SJCRH30 (cell line): ENCODE measurements around the gene VCL. TPM values are rescaled to one million over a fixed set of nuclear protein-coding genes. Genes with fewer than 3 reads are reported as not detected.

Experiments used
- DNase-seq, 2 experiments: peaks; one replicate each; pipeline ENCODE4 v3.0.0-alpha.2; 2015 to 2020
- H3K27ac ChIP-seq: fragments of 250-450 bp; sonication (Bioruptor Pico); 2 replicates; pipeline ENCODE4 v1.5.1; 2020; ENCODE audit warnings: mild to moderate bottlenecking, moderate library complexity
- H3K27me3 ChIP-seq: fragments of 250-450 bp; sonication (Bioruptor Pico); 2 replicates; pipeline ENCODE4 v1.5.1; 2020; ENCODE audit warnings: mild to moderate bottlenecking, moderate library complexity
- H3K36me3 ChIP-seq: fragments of 250-450 bp; sonication (Bioruptor Pico); 2 replicates; pipeline ENCODE4 v1.5.1; 2020; ENCODE audit warnings: mild to moderate bottlenecking, moderate library complexity
- H3K4me1 ChIP-seq: fragments of 250-450 bp; sonication (Bioruptor Pico); 2 replicates; pipeline ENCODE4 v1.5.1; 2020; ENCODE audit warnings: mild to moderate bottlenecking, moderate library complexity
- H3K4me3 ChIP-seq: fragments of 250-450 bp; sonication (Bioruptor Pico); 2 replicates; pipeline ENCODE4 v1.5.1; 2020; ENCODE audit warnings: mild to moderate bottlenecking, moderate library complexity
- H3K9me3 ChIP-seq: fragments of 250-450 bp; sonication (Bioruptor Pico); replicated peaks from 2 replicates; pipeline ENCODE4 v1.5.1; 2020; ENCODE audit warnings: mild to moderate bottlenecking, moderate library complexity
- total RNA-seq: library from RNA; depleted of rRNA; stranded (reverse); fragments of >200 nt; shearing (Covaris generic); gene quantifications from 2 replicates; pipeline ENCODE4 v1.2.3, GENCODE V29; 2014

Gene VCL
- total RNA-seq, 1 experiment from 2014 or later: 48.1 TPM

- peak; percentile 63 to 69 for DNase-seq
- Histone ChIP-seq H3K27ac (no peak overlapping the region; the same call in 1 of the 2 replicates), H3K4me1 (peaks cover 42% of the 10 kb centered on the region), H3K9me3 (no peaks in the 10 kb centered on the region), H3K36me3 (peaks cover 7% of the 10 kb centered on the region), H3K4me3 (no peak overlapping the region), H3K27me3 (no peaks in the 10 kb centered on the region)
These were observed 80.1 kb downstream of the VCL start for GRCh38 chr10:74078037-74078436.

DNA sequence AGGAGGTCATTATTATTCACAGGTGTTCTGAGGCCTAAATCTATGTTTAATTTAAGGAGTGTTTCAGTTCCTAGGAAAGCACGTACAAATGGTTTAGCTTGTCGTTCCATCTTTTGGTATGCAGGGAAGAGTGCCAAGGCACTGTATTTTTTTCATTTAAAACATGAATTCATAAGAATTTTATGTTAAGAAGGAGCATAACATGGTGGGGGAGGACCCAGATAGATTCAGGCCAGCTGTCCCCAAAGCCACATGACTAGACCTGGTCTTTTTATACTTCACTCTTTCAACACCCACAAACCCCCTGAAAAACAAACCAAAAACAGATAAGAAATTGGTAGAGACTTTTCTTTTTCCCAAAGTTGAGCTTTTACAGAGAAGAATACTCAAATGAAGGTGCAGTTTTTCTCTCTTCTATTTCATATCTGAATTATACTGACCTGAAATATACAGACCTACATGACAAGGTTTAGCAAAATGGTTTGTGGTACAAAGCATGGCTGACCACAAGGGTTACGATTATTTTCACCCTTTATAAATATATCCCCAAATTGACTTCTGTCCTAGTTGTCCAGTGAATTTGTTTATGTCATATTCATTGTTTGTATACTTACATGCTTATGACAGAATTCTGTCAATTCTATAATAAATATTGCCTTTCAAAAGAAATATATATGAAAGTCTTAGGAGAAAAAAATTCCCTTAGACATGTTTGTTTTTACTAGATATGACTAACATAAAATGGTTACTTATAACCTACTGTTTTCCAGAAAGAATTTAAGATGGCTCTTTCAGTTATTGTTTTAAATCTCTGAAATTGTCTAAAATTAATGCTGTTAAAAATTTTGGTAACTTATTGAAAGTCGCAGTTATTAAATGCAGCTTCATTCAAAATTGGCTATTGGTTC is 81.4 kb downstream of the VCL start:
- Histone ChIP-seq H3K36me3 (peaks cover 2% of the 10 kb centered on the region; the same call in 1 of the 2 replicates), H3K4me3 (no peak overlapping the region), H3K4me1 (peaks cover 40% of the 10 kb centered on the region), H3K27me3 (no peaks in the 10 kb centered on the region), H3K9me3 (no peaks in the 10 kb centered on the region), H3K27ac (no peak overlapping the region)
- DNase-seq: peak in 1 of 2 experiments; percentile 28

DNA sequence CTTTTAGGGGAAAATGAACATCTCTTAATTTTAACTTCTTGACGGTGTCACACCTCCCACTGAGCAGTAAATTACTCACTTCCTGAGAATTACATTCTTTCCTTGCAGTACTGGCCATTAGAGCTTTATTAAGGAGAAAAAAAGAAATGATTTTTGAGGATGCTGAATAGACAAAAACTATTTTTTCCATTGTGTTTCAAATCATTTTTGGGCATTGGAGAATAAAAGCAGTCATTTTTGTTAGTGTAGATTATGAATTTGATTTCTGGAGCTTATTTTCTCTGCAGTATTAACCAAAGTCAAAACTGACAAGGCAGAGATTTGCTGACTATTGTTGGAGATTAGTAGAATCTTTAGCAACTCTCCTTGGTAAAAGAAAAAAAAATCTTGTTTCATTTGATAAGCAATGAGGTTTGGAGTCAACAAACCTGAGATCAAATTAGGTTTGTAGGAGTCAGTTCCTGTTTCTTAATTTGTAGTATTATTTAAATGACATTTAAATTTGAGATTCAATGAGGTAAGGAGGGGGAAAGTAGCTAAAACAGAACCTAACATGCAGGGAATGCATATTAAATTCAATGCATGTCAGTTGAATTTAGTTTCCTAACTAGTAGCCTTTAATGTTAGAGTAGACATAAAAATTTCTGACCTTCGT is 82.1 kb downstream of the VCL start:
- no peak overlapping the region for H3K27ac ChIP-seq
- no peak overlapping the region for H3K4me3 ChIP-seq
- H3K36me3 ChIP-seq: peaks cover 5% of the 10 kb centered on the region; the same call in 1 of the 2 replicates
- H3K4me1 ChIP-seq: peaks cover 40% of the 10 kb centered on the region
- no peaks in the 10 kb centered on the region for H3K27me3 ChIP-seq
- no peak for DNase-seq
- no peaks in the 10 kb centered on the region for H3K9me3 ChIP-seq

- Histone ChIP-seq H3K4me3 (no peak overlapping the region), H3K9me3 (no peaks in the 10 kb centered on the region), H3K4me1 (peaks cover 40% of the 10 kb centered on the region), H3K27ac (no peak overlapping the region), H3K36me3 (peaks cover 6% of the 10 kb centered on the region; the same call in 1 of the 2 replicates), H3K27me3 (no peaks in the 10 kb centered on the region)
- peak; percentile 63 to 88 for DNase-seq
These were observed 83.4 kb downstream of the VCL start for GRCh38 chr10:74081192-74081803.

DNA sequence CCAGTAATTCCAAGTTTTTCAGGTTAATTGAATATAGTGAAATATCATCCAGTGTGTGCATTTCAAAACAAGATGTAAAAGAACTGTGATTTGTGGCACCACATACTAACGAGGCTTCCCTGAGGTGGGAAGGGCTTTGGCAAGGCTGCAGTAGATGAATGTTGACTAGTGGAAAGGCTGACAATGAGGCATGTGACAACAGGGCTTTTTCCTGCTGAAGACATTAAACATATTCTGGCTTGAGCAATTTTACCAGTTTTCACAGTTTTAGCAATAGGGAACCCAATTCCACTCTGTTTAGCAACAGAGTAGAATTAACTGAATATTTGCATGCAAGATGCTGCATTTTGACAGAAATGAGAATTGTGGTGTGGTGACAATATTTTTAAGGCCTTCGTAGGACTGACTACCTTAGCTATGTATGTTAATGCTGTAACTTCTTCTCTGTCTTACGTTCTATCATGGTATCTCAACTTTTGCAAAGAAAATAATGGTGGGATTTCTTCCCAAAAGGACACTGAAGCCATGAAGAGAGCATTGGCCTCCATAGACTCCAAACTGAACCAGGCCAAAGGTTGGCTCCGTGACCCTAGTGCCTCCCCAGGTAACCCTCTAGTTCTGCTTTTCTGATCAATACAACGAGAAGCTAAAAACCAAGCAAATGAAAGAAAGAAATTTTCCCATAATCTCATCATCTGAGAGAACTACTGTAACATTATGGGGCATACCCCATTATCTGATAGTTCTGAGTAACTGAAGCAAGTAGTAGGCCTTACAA is 84.2 kb downstream of the VCL start:
- H3K36me3 ChIP-seq: peaks cover 6% of the 10 kb centered on the region; the same call in 1 of the 2 replicates
- H3K27me3 ChIP-seq: no peaks in the 10 kb centered on the region
- peaks cover 40% of the 10 kb centered on the region for H3K4me1 ChIP-seq
- H3K4me3 ChIP-seq: no peak overlapping the region
- H3K9me3 ChIP-seq: no peaks in the 10 kb centered on the region
- no peak overlapping the region for H3K27ac ChIP-seq
- DNase-seq: no peak

DNA sequence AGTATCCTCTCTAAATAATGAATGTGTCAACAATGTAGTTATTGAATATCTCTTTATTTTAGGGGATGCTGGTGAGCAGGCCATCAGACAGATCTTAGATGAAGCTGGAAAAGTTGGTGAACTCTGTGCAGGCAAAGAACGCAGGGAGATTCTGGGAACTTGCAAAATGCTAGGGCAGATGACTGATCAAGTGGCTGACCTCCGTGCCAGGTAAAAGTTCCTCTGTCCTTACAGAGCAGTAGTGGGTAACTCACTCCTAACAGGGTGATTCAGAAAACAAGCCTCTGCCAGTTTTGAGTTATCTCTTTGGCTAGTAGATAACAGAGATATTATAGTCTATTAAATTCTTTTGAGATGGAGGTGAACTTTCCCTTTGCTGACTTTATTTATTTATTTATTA is 85.4 kb downstream of the VCL start:
- Histone ChIP-seq H3K4me1 (peaks cover 31% of the 10 kb centered on the region), H3K4me3 (no peak overlapping the region), H3K27ac (no peak overlapping the region), H3K36me3 (peaks cover 6% of the 10 kb centered on the region; the same call in 1 of the 2 replicates), H3K27me3 (no peaks in the 10 kb centered on the region), H3K9me3 (no peaks in the 10 kb centered on the region)
- DNase-seq: no peak

DNA sequence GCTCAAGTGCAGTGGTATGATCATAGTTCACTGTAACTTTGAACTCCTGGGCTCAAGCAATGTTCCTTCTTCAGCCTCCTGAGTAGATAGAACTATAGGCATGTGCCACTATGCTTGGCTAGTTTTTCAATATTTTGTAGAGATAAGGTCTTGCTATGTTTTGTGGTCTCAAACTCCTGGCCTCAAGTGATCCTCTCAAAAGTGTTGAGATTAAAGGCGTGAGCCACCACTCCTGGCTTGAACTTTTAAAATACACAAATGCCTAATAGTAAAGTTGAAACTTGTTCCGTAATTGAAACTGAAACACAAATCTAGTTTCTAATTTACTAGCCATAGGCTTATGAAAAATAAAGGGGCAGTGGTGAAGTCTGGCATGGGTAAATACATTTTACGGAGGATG is 87.0 kb downstream of the VCL start:
- H3K36me3 ChIP-seq: peaks cover 4% of the 10 kb centered on the region; the same call in 1 of the 2 replicates
- H3K27me3 ChIP-seq: no peaks in the 10 kb centered on the region
- H3K9me3 ChIP-seq: no peaks in the 10 kb centered on the region
- no peak for DNase-seq
- no peak overlapping the region for H3K4me3 ChIP-seq
- H3K27ac ChIP-seq: no peak overlapping the region
- peaks cover 14% of the 10 kb centered on the region for H3K4me1 ChIP-seq

- no peak overlapping the region for H3K4me3 ChIP-seq
- DNase-seq: no peak
- H3K27me3 ChIP-seq: no peaks in the 10 kb centered on the region
- H3K9me3 ChIP-seq: no peaks in the 10 kb centered on the region
- H3K4me1 ChIP-seq: peaks cover under 1% of the 10 kb centered on the region; the same call in 1 of the 2 replicates
- no peak overlapping the region for H3K27ac ChIP-seq
- H3K36me3 ChIP-seq: peaks cover 7% of the 10 kb centered on the region; the same call in 1 of the 2 replicates
These were observed 88.4 kb downstream of the VCL start for GRCh38 chr10:74086317-74086716.

DNA sequence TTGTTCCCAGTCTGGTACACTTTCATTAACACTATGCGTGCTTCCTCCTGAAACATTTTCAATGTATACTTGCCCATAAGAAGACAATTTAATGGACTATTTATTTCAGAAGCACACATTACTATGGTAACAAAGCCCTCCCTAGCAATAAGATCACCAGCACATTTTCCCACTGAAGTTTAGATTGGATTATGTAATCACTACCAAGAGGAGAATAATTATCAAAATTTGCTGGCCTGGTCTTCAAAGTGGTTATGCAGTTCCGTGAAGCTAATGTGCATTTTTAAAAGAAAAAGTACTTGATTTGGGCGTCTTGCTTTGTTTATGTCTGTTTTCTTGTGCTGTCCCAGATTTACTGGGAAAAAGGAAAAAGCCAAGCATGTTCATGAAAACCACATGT is 90.8 kb downstream of the VCL start:
- DNase-seq: no peak
- H3K4me3 ChIP-seq: no peak overlapping the region
- H3K36me3 ChIP-seq: peaks cover 10% of the 10 kb centered on the region; the same call in 1 of the 2 replicates
- no peak overlapping the region for H3K27ac ChIP-seq
- no peaks in the 10 kb centered on the region for H3K27me3 ChIP-seq
- no peaks in the 10 kb centered on the region for H3K9me3 ChIP-seq
- H3K4me1 ChIP-seq: no peaks in the 10 kb centered on the region

DNA sequence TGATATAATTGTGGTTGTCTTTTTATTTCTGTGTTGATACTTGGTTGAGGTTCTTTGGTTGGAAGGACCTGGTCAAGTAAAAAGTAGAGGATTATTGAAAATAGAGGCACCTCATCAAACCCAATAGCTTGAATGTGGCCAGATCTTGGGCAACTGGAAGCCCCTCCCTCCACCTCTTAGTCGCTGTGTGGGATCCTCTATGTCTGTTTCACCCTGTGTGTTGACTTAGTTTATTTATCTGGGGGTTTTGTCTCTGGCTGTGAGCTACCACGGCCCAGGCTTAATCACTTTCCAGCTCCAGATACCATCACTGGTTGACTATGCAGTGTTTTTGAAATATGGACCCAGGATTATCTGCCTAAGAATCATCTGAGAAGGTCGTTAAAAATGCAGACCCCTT is 94.5 kb downstream of the VCL start:
- Histone ChIP-seq H3K36me3 (peaks cover 24% of the 10 kb centered on the region), H3K9me3 (no peaks in the 10 kb centered on the region), H3K27me3 (no peaks in the 10 kb centered on the region), H3K27ac (no peak overlapping the region), H3K4me3 (no peak overlapping the region), H3K4me1 (no peaks in the 10 kb centered on the region)
- DNase-seq: no peak

- no peak for DNase-seq
- Histone ChIP-seq H3K4me3 (no peak overlapping the region), H3K36me3 (peaks cover 33% of the 10 kb centered on the region), H3K27ac (no peak overlapping the region), H3K4me1 (no peaks in the 10 kb centered on the region), H3K9me3 (no peaks in the 10 kb centered on the region), H3K27me3 (no peaks in the 10 kb centered on the region)
These were observed 95.7 kb downstream of the VCL start for GRCh38 chr10:74093530-74094164.

- H3K9me3 ChIP-seq: no peaks in the 10 kb centered on the region
- H3K36me3 ChIP-seq: peaks cover 39% of the 10 kb centered on the region
- DNase-seq: no peak
- H3K27me3 ChIP-seq: no peaks in the 10 kb centered on the region
- H3K4me1 ChIP-seq: no peaks in the 10 kb centered on the region
- H3K4me3 ChIP-seq: no peak overlapping the region
- no peak overlapping the region for H3K27ac ChIP-seq
These were observed 96.3 kb downstream of the VCL start for GRCh38 chr10:74094231-74094630.

- no peaks in the 10 kb centered on the region for H3K9me3 ChIP-seq
- H3K4me1 ChIP-seq: no peaks in the 10 kb centered on the region
- no peak overlapping the region for H3K27ac ChIP-seq
- no peak overlapping the region for H3K4me3 ChIP-seq
- no peaks in the 10 kb centered on the region for H3K27me3 ChIP-seq
- peaks cover 47% of the 10 kb centered on the region for H3K36me3 ChIP-seq
- no peak for DNase-seq
These were observed 98.9 kb downstream of the VCL start for GRCh38 chr10:74096777-74097176.

- Histone ChIP-seq H3K4me1 (no peaks in the 10 kb centered on the region), H3K36me3 (peaks cover 53% of the 10 kb centered on the region), H3K27ac (no peak overlapping the region), H3K9me3 (no peaks in the 10 kb centered on the region), H3K4me3 (no peak overlapping the region), H3K27me3 (no peaks in the 10 kb centered on the region)
- DNase-seq: no peak
These were observed 99.9 kb downstream of the VCL start for GRCh38 chr10:74097776-74098175.
